ENCODE results near the gene LRRC36.

DNA sequence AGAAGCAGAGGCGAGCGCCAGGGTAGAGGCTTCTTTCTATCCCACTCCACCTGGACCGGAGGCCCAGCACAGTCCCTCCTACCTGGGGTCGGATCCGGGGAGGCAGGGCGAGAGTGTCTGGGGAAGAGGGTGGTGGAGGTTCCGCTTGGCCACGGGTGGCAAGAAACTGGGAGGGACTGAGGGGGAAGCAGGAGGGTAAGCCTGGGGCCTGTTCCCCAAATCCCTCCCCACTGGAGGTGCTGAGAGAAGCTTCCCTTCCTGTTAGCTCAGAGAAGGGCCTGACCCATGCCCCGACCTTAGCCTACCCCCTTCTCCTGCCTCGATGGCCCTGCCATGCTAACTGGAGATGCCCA is 68.5 kb downstream of the LRRC36 start:
- TF ChIP-seq, protein P1, sequence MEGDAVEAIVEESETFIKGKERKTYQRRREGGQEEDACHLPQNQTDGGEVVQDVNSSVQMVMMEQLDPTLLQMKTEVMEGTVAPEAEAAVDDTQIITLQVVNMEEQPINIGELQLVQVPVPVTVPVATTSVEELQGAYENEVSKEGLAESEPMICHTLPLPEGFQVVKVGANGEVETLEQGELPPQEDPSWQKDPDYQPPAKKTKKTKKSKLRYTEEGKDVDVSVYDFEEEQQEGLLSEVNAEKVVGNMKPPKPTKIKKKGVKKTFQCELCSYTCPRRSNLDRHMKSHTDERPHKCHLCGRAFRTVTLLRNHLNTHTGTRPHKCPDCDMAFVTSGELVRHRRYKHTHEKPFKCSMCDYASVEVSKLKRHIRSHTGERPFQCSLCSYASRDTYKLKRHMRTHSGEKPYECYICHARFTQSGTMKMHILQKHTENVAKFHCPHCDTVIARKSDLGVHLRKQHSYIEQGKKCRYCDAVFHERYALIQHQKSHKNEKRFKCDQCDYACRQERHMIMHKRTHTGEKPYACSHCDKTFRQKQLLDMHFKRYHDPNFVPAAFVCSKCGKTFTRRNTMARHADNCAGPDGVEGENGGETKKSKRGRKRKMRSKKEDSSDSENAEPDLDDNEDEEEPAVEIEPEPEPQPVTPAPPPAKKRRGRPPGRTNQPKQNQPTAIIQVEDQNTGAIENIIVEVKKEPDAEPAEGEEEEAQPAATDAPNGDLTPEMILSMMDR (IDR thresholded peaks at IDR 0.05) = no peak
- no peak for TF ChIP-seq POLR2A (IDR thresholded peaks at IDR 0.05)

Data from right lobe of liver (tissue), 4 donors.